ENCODE data around the gene SLC22A23. TPM values are rescaled to one million over a fixed set of nuclear protein-coding genes. Genes with fewer than 3 reads are reported as not detected.

Gene SLC22A23
- total RNA-seq, 1 donor from 2014 or later, result 14.6 TPM

GRCh38 chr6:3318821-3319540 lies 137.9 kb downstream of the SLC22A23 start:
- no peak for DNase-seq (ENCODE audit: low read depth, low spot score)
- Mint-ChIP-seq H3K27me3 (ENCODE audit: low read depth) (no peaks in the 10 kb centered on the region), H3K4me1 (peaks cover 4% of the 10 kb centered on the region), H3K9me3 (no peaks in the 10 kb centered on the region), H3K27ac (ENCODE audit: unreplicated experiment) (no peak overlapping the region), H3K4me3 (no peak overlapping the region), H3K36me3 (ENCODE audit: low read depth) (peaks cover 3% of the 10 kb centered on the region)
- no peak for TF ChIP-seq CTCF (conservative IDR thresholded peaks at IDR 0.05)

- no peak for TF ChIP-seq CTCF (conservative IDR thresholded peaks at IDR 0.05)
- no peak overlapping the region for H3K4me3 Mint-ChIP-seq
- peak overlapping the region; percentile 40 for H3K27ac Mint-ChIP-seq (ENCODE audit: unreplicated experiment)
- H3K27me3 Mint-ChIP-seq (ENCODE audit: low read depth), result no peaks in the 10 kb centered on the region
- peaks cover 3% of the 10 kb centered on the region for H3K4me1 Mint-ChIP-seq
- DNase-seq (ENCODE audit: low read depth, low spot score), result no peak
- H3K36me3 Mint-ChIP-seq (ENCODE audit: low read depth), result peaks cover 3% of the 10 kb centered on the region
- H3K9me3 Mint-ChIP-seq, result no peaks in the 10 kb centered on the region
Observed at GRCh38 chr6:3318226-3318625, 138.6 kb downstream of the SLC22A23 start.

GRCh38 chr6:3317741-3318211 lies 139.1 kb downstream of the SLC22A23 start:
- peaks cover 2% of the 10 kb centered on the region for H3K36me3 Mint-ChIP-seq (ENCODE audit: low read depth)
- no peaks in the 10 kb centered on the region for H3K27me3 Mint-ChIP-seq (ENCODE audit: low read depth)
- peaks cover 8% of the 10 kb centered on the region for H3K4me1 Mint-ChIP-seq
- H3K9me3 Mint-ChIP-seq, result no peaks in the 10 kb centered on the region
- no peak for TF ChIP-seq CTCF (conservative IDR thresholded peaks at IDR 0.05)
- DNase-seq (ENCODE audit: low read depth, low spot score), result no peak
- H3K27ac Mint-ChIP-seq (ENCODE audit: unreplicated experiment), result no peak overlapping the region
- H3K4me3 Mint-ChIP-seq, result no peak overlapping the region

GRCh38 chr6:3316818-3317217 lies 140.0 kb downstream of the SLC22A23 start:
- H3K9me3 Mint-ChIP-seq, result no peaks in the 10 kb centered on the region
- no peaks in the 10 kb centered on the region for H3K36me3 Mint-ChIP-seq (ENCODE audit: low read depth)
- DNase-seq (ENCODE audit: low read depth, low spot score), result no peak
- peaks cover 9% of the 10 kb centered on the region for H3K4me1 Mint-ChIP-seq
- no peaks in the 10 kb centered on the region for H3K27me3 Mint-ChIP-seq (ENCODE audit: low read depth)
- no peak overlapping the region for H3K4me3 Mint-ChIP-seq
- no peak for TF ChIP-seq CTCF (conservative IDR thresholded peaks at IDR 0.05)
- H3K27ac Mint-ChIP-seq (ENCODE audit: unreplicated experiment), result no peak overlapping the region

GRCh38 chr6:3316331-3316730 lies 140.5 kb downstream of the SLC22A23 start:
- Mint-ChIP-seq H3K9me3 (no peaks in the 10 kb centered on the region), H3K27me3 (ENCODE audit: low read depth) (no peaks in the 10 kb centered on the region), H3K4me1 (peaks cover 9% of the 10 kb centered on the region), H3K36me3 (ENCODE audit: low read depth) (no peaks in the 10 kb centered on the region), H3K4me3 (no peak overlapping the region), H3K27ac (ENCODE audit: unreplicated experiment) (no peak overlapping the region)
- no peak for DNase-seq (ENCODE audit: low read depth, low spot score)
- TF ChIP-seq CTCF (conservative IDR thresholded peaks at IDR 0.05), result no peak
